Right atrium auricular region (tissue), 2 donors: Measurements from ENCODE around the gene FANCL. TPM values are rescaled to one million over a fixed set of nuclear protein-coding genes. Genes with fewer than 3 reads are reported as not detected.
"Not testable (repeated sequence)": the region's sequence is repeated elsewhere in the genome, so short reads cannot be mapped to it uniquely, and the experiment has no call there.

Source experiments
- DNase-seq: peaks from one replicate; pipeline ENCODE4 v3.0.0-alpha.2; 2019; ENCODE audit warnings: low spot score
- H3K27ac ChIP-seq, 2 donors: fragments of 200-600 bp; sonication (generic); 1 replicate in 1 of 2; 2 replicates in 1 of 2; pipeline ENCODE4 v1.5.1; 2016 to 2019
- H3K27me3 ChIP-seq, 2 donors: fragments of 200-600 bp; sonication (generic); one replicate each; pipeline versions ENCODE4 v1.5.1 to v1.6.0; 2017 to 2019
- H3K36me3 ChIP-seq: fragments of 200-600 bp; sonication (generic); one replicate; pipeline ENCODE4 v1.5.1; 2016
- H3K4me1 ChIP-seq, 2 donors: fragments of 200-600 bp; sonication (generic); one replicate each; pipeline versions ENCODE4 v1.5.1 to v1.6.0; 2017 to 2019
- H3K4me3 ChIP-seq, 2 donors: fragments of 200-600 bp; sonication (generic); 1 replicate in 1 of 2; 2 replicates in 1 of 2; pipeline ENCODE4 v1.5.1; 2017 to 2019; ENCODE audit warnings: mild to moderate bottlenecking in 1 of 2, moderate library complexity in 1 of 2
- H3K9me3 ChIP-seq, 2 donors: fragments of 200-600 bp; sonication (generic); one replicate each; pipeline ENCODE4 v1.5.1; 2019
- total RNA-seq, 2 donors: library from RNA; depleted of rRNA; stranded (reverse); fragments of >200 nt; gene quantifications; one replicate each; pipeline ENCODE4 v1.1.0, GENCODE V29; 2016
- TF ChIP-seq, protein P1 (sequence below), 2 donors: fragments of 200-600 bp; sonication (generic); IDR thresholded peaks; one replicate each; pipeline ENCODE4 v1.5.1; 2019; ENCODE audit warnings: antibody characterized with exemption in 2 of 2

Gene FANCL
- total RNA-seq, 2 donors from 2014 or later: 10.4 to 12.5 TPM

- H3K4me3 ChIP-seq: no peak overlapping the region
- H3K27ac ChIP-seq: no peak overlapping the region
- no peaks in the 10 kb centered on the region for H3K9me3 ChIP-seq
- H3K36me3 ChIP-seq: no peaks in the 10 kb centered on the region
- DNase-seq: no peak
- TF ChIP-seq, protein P1, sequence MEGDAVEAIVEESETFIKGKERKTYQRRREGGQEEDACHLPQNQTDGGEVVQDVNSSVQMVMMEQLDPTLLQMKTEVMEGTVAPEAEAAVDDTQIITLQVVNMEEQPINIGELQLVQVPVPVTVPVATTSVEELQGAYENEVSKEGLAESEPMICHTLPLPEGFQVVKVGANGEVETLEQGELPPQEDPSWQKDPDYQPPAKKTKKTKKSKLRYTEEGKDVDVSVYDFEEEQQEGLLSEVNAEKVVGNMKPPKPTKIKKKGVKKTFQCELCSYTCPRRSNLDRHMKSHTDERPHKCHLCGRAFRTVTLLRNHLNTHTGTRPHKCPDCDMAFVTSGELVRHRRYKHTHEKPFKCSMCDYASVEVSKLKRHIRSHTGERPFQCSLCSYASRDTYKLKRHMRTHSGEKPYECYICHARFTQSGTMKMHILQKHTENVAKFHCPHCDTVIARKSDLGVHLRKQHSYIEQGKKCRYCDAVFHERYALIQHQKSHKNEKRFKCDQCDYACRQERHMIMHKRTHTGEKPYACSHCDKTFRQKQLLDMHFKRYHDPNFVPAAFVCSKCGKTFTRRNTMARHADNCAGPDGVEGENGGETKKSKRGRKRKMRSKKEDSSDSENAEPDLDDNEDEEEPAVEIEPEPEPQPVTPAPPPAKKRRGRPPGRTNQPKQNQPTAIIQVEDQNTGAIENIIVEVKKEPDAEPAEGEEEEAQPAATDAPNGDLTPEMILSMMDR (IDR thresholded peaks at IDR 0.05): no peak
- no peaks in the 10 kb centered on the region for H3K4me1 ChIP-seq
- H3K27me3 ChIP-seq: no peaks in the 10 kb centered on the region
These were observed 38.7 kb downstream of the FANCL start for GRCh38 chr2:58202404-58202803.

DNA sequence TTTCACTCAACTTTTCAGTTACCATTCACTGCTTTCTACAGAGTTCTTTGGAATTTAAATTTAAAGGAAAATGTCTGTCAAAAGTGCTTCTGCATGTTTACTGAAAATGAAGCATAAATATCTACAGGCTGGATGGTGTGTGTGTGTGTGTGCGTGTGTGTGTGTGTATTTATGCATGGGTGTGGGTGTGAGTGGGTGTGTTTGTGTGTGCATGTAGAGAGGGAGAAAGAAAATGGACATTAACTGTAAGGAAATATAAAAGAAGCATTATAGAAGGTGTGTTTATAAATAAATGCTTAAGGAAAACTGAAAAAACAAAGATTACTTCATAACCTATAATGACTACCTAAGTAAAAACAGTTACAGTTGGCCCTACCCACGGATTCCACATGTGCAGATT, 43.2 kb downstream of the FANCL start:
- no peak for DNase-seq
- TF ChIP-seq, protein P1 (IDR thresholded peaks at IDR 0.05): no peak
- H3K4me3 ChIP-seq: no peak overlapping the region

GRCh38 chr2:58195662-58196061, 45.5 kb downstream of the FANCL start:
- Histone ChIP-seq H3K9me3 (no peaks in the 10 kb centered on the region), H3K27ac (no peak overlapping the region), H3K36me3 (no peaks in the 10 kb centered on the region), H3K4me1 (no peaks in the 10 kb centered on the region), H3K27me3 (no peaks in the 10 kb centered on the region), H3K4me3 (no peak overlapping the region)
- TF ChIP-seq, protein P1 (IDR thresholded peaks at IDR 0.05): no peak
- no peak for DNase-seq

More for the DNA sequence above, 43.2 kb downstream of the FANCL start:
- no peak overlapping the region for H3K27ac ChIP-seq
- H3K36me3 ChIP-seq: no peaks in the 10 kb centered on the region
- H3K27me3 ChIP-seq: no peaks in the 10 kb centered on the region
- no peaks in the 10 kb centered on the region for H3K9me3 ChIP-seq
- no peaks in the 10 kb centered on the region for H3K4me1 ChIP-seq

GRCh38 chr2:58194458-58194857, 46.7 kb downstream of the FANCL start:
- H3K4me3 ChIP-seq: no peak overlapping the region
- no peaks in the 10 kb centered on the region for H3K36me3 ChIP-seq
- no peaks in the 10 kb centered on the region for H3K4me1 ChIP-seq
- DNase-seq: no peak
- TF ChIP-seq, protein P1 (IDR thresholded peaks at IDR 0.05): no peak
- H3K9me3 ChIP-seq: no peaks in the 10 kb centered on the region
- no peaks in the 10 kb centered on the region for H3K27me3 ChIP-seq
- H3K27ac ChIP-seq: no peak overlapping the region

GRCh38 chr2:58187022-58187421, 54.1 kb downstream of the FANCL start:
- H3K4me3 ChIP-seq, DNase-seq, H3K4me1 ChIP-seq, H3K9me3 ChIP-seq, H3K27ac ChIP-seq, H3K27me3 ChIP-seq, H3K36me3 ChIP-seq: not testable (repeated sequence)

DNA sequence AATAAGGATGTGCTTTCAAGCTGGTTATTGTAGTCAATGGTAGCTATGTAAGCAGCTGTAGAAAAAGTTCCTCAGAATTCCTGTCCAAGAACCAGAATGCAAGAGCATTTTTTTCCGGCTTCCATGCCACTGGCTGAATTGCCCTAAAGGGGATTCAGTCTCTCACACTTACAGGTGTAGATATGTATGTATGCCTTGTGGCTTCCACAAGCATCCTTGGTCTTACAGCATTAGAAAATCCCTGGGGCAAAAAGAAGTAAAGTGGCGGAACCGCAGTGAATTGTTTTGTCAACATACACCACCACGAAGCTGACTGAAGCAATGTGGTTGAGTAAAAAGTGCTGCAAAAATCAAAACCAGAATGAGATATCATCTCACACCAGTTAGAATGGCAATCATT, 54.6 kb downstream of the FANCL start:
- no peak for DNase-seq
- H3K9me3 ChIP-seq: no peaks in the 10 kb centered on the region
- H3K27me3 ChIP-seq: no peaks in the 10 kb centered on the region
- H3K36me3 ChIP-seq: no peaks in the 10 kb centered on the region
- no peak overlapping the region for H3K4me3 ChIP-seq
- TF ChIP-seq, protein P1 (IDR thresholded peaks at IDR 0.05): no peak
- no peaks in the 10 kb centered on the region for H3K4me1 ChIP-seq
- no peak overlapping the region for H3K27ac ChIP-seq
